ENCODE results near the gene KRT9.

KRT9 gene

GRCh38 chr17:41563607-41564170 lies 8.2 kb downstream of the KRT9 start:
- Histone ChIP-seq H2AFZ (ENCODE audit: low read length) (no peak overlapping the region), H4K20me1 (ENCODE audit: insufficient read depth, low read length, poor library complexity, severe bottlenecking) (no peaks in the 10 kb centered on the region), H3K4me3 (ENCODE audit: low read length, poor library complexity, severe bottlenecking) (no peak overlapping the region), H3K9ac (ENCODE audit: low read depth, low read length, poor library complexity, severe bottlenecking) (no peak overlapping the region), H3K4me2 (ENCODE audit: low read depth, low read length, poor library complexity, severe bottlenecking) (no peak overlapping the region), H3K27me3 (ENCODE audit: insufficient read depth, low read length, poor library complexity, severe bottlenecking) (peaks cover under 1% of the 10 kb centered on the region), H3K79me2 (ENCODE audit: insufficient read depth, low read length) (no peaks in the 10 kb centered on the region), H3K9me2 (replicated peaks; ENCODE audit: low read depth, low read length) (no peaks in the 10 kb centered on the region), H3K36me3 (ENCODE audit: insufficient read depth, low read length) (no peaks in the 10 kb centered on the region), H3K9me3 (ENCODE audit: insufficient read depth, low read depth, low read length) (no peaks in the 10 kb centered on the region), H3F3A (ENCODE audit: low read depth) (no peaks in the 10 kb centered on the region), H3K4me1 (ENCODE audit: insufficient read depth, low read length, poor library complexity, severe bottlenecking) (no peaks in the 10 kb centered on the region)
- TF ChIP-seq EZH2phosphoT487 (IDR thresholded peaks at IDR 0.05; ENCODE audit: borderline replicate concordance), result no peak
- no peak for TF ChIP-seq CTCF (conservative IDR thresholded peaks at IDR 0.05; ENCODE audit: low read length)

DNA sequence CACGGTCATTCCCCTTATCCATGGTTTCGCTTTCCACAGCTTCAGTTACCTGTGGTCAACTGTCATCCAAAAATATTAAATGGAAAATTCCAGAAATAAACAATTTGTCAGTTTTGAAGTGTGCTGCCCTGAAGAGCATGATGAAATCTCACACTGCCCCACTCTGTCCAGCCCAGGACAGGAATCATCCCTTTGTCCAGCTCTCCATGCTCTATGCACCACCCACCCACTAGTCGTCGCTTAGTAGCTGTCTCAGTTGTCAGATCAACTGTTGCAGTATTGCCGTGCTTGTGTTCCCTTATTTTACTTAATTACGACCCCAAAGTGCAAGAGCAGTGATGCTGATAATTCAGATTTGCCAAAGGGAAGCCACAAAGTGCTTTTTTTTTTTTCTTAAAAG lies 10.3 kb downstream of the KRT9 start:
- Histone ChIP-seq H3K4me3 (ENCODE audit: low read length, poor library complexity, severe bottlenecking) (no peak overlapping the region), H3K79me2 (ENCODE audit: insufficient read depth, low read length) (no peaks in the 10 kb centered on the region), H3K36me3 (ENCODE audit: insufficient read depth, low read length) (no peaks in the 10 kb centered on the region), H3K9me3 (ENCODE audit: insufficient read depth, low read depth, low read length) (no peaks in the 10 kb centered on the region), H3F3A (ENCODE audit: low read depth) (no peaks in the 10 kb centered on the region), H3K27me3 (ENCODE audit: insufficient read depth, low read length, poor library complexity, severe bottlenecking) (peaks cover 6% of the 10 kb centered on the region), H3K9ac (ENCODE audit: low read depth, low read length, poor library complexity, severe bottlenecking) (no peak overlapping the region), H3K9me2 (replicated peaks; ENCODE audit: low read depth, low read length) (no peaks in the 10 kb centered on the region), H4K20me1 (ENCODE audit: insufficient read depth, low read length, poor library complexity, severe bottlenecking) (no peaks in the 10 kb centered on the region), H3K4me2 (ENCODE audit: low read depth, low read length, poor library complexity, severe bottlenecking) (no peak overlapping the region), H3K4me1 (ENCODE audit: insufficient read depth, low read length, poor library complexity, severe bottlenecking) (no peaks in the 10 kb centered on the region), H2AFZ (ENCODE audit: low read length) (no peak overlapping the region)
- TF ChIP-seq CTCF (conservative IDR thresholded peaks at IDR 0.05; ENCODE audit: low read length), result no peak
- no peak for TF ChIP-seq EZH2phosphoT487 (IDR thresholded peaks at IDR 0.05; ENCODE audit: borderline replicate concordance)

DNA sequence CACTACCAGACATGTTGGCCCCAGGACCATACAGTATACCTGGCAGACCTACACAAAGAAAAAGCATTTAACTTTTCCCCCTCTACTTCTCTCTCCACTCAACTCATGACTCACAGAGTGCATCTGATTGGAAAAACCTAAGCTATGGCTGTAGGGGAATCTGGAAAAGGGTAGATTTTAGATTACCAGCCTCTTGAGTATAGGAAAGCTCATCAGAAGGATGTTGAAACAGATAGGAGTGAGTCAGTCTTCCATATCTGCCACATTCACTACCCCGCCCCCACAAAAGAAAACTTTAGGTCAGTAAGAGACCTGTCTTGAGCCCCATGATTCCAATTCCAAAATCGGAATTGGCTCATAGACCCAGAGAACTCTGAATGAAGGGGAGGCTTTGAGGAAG lies 12.3 kb downstream of the KRT9 start:
- H4K20me1 ChIP-seq (ENCODE audit: insufficient read depth, low read length, poor library complexity, severe bottlenecking), result no peaks in the 10 kb centered on the region
- no peaks in the 10 kb centered on the region for H3K4me1 ChIP-seq (ENCODE audit: insufficient read depth, low read length, poor library complexity, severe bottlenecking)
- H2AFZ ChIP-seq (ENCODE audit: low read length), result no peak overlapping the region
- H3K9me2 ChIP-seq (replicated peaks; ENCODE audit: low read depth, low read length), result no peaks in the 10 kb centered on the region
- no peaks in the 10 kb centered on the region for H3K36me3 ChIP-seq (ENCODE audit: insufficient read depth, low read length)
- H3K4me3 ChIP-seq (ENCODE audit: low read length, poor library complexity, severe bottlenecking), result no peak overlapping the region
- H3F3A ChIP-seq (ENCODE audit: low read depth), result no peaks in the 10 kb centered on the region
- no peaks in the 10 kb centered on the region for H3K9me3 ChIP-seq (ENCODE audit: insufficient read depth, low read depth, low read length)
- H3K79me2 ChIP-seq (ENCODE audit: insufficient read depth, low read length), result no peaks in the 10 kb centered on the region
- H3K9ac ChIP-seq (ENCODE audit: low read depth, low read length, poor library complexity, severe bottlenecking), result no peak overlapping the region
- TF ChIP-seq EZH2phosphoT487 (IDR thresholded peaks at IDR 0.05; ENCODE audit: borderline replicate concordance), result no peak
- no peak for TF ChIP-seq CTCF (conservative IDR thresholded peaks at IDR 0.05; ENCODE audit: low read length)
- no peak overlapping the region for H3K4me2 ChIP-seq (ENCODE audit: low read depth, low read length, poor library complexity, severe bottlenecking)
- H3K27me3 ChIP-seq (ENCODE audit: insufficient read depth, low read length, poor library complexity, severe bottlenecking), result peaks cover 6% of the 10 kb centered on the region
